ENCODE data around the gene BRSK2.

Gene BRSK2

DNA sequence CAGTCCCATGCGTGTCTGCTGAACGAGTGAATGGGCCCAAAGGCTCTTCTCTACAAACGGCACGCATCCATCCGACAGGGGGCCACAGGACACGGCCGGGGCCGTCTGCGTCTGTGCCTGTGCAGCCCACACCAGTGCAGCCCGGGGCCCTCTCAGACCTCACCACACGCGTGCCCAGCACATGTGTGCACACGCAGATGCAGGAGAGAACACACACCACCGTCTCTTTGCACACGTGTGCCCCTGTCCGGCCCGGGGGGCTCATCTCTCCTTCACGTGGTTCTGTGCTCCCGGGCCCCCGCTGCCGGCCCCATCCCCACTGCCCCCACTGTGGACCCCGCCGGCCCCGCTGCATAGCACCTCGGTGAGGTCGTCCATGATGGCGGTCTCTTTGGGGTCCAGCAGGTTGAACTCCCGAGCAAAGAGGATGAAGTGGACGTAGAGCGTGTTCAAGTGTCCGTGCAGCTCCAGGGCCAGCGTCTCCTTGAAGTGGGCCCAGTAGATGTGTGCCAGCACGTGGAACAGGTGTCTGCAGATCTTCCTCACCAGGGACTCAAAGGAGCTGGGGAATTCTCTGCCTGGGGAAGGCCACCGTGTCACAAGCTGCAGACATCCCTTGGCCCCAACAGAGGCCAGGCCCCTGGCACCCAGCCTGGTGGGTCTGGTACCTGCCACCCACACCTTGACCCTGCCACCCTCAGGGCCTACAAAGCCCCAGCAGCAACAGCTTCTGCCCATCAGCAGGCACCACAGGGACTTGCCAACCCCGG is 80.4 kb downstream of the BRSK2 start:
- DNase-seq: no peak

DNA sequence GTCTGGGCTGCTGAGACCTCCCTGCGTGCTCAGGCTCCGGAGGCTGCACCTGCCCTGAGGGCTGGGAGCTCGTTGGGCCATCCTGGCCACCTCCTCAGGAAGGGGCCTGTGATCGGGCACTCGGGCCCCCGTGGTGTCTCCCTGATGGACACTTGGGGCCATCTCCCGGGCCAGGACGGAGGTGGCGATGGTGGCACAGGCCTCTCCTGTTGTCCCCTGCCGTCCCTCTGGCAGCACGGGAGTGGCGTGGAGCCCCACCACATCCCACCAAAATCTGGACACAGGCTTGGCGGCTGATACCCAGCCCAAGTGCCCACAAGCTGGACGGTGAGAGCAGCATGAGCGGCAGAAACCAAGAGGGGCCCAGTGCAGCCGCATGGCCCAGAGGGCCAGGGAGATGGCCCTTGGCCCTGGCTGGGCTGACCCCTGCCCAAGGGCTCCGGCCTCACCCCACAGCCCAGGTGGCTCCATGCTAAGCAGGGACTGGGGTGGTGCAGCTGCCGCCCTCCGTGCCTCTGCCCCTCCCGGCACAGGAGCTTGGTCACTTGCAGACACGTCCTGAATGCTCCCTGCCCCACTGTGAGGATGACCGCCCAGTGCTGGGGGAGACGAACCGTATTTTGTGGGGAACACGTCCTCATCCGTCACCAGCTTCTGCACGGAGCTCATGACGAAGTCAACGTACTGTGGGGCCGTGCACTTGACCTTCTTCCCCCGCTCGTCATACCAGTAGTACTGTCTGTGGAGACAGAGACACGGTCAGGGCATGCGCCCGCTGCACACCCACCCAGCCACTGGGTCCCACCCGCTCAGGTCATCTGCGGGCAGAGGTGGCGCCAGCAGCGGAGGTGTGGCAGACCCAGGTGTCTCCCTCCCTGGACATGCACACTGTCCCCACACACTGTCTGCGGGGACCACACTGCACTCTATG is 81.2 kb downstream of the BRSK2 start:
- DNase-seq: no peak

DNA sequence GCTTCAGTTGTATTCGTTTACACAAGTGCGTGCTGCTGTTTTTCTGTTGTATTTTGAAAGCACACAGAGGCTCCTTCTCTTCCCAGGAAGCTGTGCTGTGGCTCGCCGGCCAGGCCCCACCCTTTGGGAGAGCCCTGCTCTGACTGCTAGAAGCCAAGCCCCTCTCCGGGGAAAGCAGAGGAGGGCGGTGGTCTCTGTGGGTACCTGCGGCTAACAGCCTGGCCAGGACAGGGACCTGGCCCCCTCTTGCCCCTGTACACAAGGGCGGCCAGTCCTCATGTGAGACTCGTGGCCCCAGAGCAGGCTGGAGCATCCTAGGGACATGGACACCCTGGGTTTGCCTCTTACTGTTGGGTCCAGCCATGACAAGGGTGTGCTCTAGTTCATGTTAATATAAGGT is 82.0 kb downstream of the BRSK2 start:
- DNase-seq: no peak

DNA sequence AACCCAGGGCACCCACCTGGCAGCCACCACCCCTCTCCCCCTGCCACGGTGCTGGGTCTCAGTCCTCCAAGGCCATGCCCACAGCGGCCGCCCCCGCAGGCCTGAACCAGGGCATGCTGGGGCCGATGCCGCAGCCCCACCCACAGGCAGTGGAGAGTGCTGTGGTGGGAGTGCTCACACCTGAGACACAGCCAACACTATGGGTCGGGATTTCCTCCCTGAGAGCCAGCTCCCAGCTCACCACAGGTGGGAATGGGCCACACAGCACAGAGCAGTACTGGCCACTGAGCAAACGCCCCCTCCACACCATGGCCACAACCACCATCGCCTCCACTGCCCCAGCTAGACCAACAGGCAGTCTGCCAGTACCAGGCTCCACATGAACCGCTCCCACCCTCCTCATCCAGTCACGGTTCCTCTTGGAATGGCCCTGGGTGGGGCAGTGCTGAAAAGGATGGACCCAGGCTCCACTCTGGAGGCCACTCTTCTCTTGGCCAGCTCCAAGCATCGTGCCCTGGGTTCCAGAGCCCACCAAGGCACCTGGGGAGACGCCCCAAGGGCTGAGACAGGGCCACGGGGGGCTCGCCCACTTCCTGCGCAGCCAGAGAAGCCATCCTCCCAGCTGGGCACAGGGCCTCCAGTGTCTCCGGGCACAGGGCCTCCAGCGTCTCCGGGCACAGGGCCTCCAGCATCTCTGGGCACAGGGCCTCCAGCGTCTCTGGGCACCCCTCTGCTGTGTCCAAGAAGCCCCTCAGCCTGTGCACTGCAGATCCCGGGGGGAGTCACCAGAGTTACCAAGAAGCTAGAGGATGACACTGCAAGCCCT is 82.7 kb downstream of the BRSK2 start:
- DNase-seq: no peak

DNA sequence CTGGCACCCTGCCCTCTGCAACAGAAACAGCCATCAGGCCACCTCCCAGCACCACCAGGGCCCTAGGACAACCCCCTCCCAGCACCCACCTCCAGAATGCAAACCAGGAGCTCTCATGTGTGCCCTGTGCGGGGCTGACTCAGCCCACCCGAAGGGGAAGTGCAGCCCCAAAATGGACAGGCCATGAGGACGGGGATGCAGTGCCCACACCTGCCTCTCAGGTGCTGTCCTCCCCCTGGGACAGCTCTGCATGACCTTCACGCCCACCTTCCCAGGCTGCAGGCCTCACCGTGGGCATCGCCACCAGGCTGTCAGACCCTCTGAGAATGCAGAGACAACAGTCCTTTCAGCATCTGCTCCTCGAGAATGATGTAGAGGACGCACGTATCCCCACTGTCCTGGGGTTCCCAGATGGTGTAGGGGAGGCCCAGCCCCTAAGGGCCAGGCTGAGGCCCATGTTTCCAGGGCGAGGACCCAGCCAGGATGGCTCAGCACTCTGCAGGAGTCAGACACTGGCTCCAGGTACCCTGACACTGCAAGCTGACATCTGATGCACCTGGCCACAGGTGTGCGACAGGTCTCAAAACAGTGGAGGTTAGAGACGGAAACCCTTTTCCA is 83.4 kb downstream of the BRSK2 start:
- no peak for DNase-seq

DNA sequence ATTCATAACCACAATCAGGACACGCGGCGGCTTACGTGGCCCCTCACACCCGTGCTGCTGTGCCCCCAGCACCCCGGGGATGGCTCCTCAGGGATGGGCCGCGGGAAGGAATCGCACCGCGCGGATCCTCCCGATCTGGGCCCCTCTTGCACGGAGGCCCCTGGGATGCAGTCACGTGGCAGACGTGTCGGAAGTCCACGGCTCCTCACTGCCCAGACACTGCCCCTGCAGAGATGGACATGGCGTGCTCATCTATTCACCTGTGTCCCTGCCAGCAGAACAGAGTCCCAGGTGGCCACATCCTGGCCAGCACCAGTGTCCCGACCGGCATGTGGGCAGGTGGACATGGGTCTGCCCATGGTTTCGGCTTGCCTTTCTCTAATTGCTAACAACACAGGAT is 84.1 kb downstream of the BRSK2 start:
- no peak for DNase-seq

DNA sequence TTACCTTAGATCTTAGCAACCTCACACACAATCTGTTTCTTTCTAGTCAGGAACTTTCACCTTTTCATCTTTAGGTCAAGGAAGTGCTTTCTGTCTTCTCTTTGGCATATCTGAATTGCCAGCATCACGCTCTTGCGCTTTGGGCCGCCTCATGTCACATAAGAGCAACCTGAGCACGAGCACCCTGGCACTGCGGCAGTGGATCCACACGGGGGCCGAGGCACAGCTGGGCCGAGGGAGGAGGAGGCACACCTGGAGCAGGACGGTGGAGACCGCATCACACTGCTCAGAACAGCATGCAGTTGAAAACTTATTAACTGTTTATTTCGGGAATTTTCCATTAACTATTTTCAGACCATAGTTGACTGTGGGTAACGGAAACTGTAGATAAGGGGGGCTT is 86.1 kb downstream of the BRSK2 start:
- no peak for DNase-seq

DNA sequence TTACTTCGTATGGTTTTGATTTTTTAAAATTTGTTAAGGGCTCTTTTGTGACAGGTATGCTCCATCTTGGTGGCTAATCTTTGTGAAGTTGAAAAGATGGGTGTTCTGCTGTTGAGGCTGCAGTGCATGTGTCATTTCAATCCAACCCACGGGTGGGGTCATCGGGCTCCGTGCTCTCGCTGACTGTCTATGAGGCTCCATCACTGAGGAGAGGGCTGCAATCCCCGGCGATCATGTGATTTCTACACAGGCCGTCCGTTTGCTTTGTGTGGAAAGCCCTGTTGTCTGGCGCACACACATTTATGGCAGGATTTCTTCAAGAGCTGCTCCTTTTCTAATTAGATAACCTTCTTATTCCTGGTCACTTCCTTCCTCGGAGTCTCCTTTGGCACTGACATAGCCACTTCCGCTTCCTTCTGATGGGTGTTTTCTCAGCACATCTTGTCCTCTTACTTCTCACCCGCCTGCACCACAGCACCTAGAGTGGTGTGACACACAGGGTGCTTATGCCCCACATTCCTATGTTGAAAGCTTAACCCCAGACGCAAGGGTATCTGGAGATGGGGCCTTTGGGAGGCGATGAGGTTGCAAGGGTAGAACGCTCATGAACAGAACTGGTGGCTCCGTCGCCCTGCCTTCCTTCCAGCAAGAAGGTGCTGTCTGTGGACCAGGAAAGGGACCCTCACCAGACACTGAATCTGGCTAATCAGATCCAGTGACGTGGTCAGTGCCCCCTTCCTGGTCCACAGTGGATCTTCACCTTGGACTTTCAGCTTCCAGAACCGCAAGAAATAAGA is 87.4 kb downstream of the BRSK2 start:
- DNase-seq: no peak

DNA sequence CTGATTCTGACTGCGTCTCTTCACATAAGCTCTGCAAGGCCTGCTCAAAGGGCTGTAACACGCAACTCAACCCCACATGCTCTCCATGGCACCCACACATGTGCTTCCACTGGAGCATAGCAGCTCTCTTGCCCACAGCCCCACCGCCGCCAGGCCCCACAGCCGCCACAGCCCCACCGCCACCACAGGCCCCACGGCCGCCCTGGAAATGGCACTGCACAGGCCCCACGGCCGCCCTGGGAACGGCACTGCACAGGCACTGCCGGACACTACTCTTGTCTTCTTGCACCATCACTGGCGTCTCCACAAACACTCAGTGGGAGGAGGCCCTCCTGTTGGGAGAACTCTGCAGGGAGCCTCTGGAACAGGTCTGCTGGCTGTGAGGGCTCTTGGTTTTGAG is 88.3 kb downstream of the BRSK2 start:
- no peak for DNase-seq

DNA sequence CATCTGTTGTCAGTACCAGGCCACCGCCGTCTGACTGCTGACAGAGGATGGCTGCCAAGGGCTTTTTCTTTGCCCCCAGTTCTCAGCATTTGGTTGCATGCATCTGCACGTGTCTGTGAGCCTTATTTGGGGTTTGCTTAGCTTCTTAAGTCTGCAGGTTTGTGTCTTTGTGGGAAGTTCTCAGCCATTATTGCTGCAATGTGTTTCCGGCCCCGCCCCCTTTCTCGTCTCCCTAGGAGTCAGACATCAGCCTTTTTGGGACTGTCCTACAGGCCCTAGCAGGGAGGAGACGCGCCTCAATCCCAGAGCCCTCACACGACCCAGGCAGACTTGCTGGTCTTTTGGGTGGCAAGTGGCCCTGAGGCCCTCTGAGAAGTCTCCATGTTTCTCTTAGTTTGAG is 88.8 kb downstream of the BRSK2 start:
- DNase-seq: no peak

DNA sequence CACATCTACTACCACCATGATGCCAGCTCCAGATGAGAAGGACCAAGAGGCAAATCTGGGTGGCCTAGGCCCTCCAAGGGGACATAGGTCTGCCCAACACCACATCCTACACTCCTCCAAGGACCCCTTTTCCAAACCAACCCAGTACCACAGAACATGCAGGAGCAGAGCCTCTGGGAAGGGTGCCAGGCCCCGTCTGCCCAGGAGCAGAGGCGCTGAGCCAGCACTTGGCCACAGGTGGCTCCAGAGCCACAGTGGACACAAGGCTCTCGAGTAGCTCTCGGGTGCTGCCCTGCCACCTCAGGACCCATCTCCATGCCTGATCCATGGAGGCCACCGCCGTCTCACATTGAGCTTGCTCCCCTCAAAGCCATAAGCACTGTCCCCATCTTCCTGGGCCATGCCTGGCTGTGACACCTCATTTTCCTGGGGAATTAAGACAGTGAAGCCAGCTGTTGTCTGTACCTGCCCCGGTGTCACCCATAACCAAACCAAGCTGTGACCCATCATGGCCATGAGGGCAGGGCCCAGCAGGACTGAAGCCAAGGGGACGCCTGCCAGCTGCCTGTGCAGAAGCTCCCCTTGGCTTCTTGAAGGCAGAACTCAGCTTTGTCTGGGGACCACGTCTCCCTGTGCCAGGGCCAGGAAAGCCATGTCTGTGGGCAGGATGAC is 89.4 kb downstream of the BRSK2 start:
- no peak for DNase-seq

DNA sequence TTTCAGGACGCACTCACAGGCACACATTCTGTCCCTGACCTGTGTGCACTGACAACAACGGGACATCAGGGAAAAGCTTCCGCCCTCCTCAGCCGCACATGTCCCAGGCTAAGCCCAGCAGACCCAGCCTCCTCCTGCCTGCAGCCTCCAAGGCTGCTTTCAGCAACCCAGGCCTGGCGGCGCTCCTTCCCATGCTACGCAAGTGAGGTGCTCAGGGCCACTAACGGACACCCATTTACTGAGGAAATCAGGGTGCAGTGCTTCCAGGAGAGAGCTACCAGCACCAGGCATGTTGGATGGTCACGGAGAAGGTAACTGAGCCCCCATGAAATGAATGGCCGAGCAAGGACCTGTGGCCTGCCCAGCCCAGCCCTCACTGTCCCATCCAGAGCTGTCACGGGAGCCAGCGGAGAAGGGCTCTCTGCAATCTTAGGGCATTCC is 90.0 kb downstream of the BRSK2 start:
- no peak for DNase-seq

DNA sequence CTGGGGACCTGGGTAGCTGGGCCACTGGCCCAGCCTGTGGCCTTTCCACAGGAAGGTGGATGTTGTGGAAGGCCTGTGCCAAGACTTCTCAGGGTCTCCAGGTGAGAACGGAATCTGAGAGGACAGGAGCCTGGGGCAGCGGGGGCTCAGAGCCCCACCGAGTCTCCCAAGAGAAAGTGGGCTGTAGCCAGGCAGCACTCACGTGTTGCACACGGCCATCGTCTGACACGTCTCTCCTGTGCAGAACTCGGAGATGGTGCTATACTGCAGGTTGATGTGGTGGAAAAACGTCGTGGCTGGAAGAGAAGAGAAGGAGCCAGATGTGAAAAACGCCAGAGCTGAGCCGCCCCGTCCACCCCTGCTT is 90.4 kb downstream of the BRSK2 start:
- DNase-seq: no peak

DNA sequence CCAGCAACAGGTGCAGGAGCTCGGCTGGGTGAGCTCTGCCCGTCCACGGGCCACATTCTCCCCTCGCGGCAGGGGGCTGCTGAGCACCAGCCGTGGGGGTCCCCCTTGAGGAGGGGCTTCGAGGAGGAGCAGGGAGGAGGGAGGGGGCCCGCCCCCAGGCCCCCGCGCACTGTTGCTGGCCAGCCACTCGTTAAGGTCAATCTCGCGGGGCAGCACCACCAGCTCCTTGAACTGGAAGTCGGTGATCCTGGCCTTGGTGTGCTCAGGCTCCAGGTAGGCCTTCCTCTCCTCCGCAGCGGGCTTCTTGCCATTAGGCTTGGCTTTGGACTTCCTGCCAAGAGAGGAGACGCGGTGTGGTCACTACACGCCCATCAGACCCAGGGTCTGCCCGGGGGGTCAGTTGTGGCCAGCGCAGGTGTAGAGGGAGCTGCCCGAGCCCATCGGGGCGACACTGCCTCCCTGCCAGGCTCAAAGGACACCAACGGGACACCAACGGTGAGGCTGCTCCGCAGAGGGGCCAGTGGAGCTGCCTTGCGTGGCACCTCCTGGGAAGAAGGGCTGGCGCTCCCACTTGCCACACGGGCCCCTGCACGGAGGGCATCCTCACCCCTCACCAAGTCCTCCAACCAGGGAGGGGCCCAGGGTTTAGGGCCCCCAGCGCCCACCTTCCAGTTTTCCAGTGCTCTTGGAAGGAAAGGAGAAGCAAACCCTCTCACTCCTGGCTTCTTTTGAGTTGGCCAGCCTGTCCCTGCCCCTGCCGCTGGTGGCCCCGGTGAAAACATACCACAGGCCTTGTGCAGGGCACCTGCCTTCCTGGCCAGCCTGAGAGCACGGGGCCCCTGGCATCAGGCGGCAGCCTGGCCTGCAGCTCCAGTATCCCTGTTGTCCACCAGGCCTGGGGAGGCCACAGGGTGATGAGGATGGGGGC is 91.1 kb downstream of the BRSK2 start:
- DNase-seq: no peak

DNA sequence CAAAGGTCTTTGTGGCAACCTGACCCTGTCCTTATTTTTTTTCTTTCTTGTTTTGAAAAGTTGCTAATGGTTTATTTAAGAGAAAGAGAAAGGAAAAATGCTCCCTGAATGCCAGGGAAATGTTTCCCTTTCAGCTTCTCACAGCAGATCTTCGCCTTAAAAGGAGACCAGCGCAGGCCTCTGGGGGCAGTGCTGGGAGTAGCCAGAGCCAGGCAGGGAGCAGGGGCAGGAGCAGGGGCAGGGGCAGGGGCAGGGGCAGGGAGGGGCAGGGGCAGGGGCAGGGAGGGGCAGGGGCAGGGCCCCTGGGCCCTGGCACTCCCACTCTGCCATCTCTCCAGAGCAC is 91.7 kb downstream of the BRSK2 start:
- no peak for DNase-seq

DNA sequence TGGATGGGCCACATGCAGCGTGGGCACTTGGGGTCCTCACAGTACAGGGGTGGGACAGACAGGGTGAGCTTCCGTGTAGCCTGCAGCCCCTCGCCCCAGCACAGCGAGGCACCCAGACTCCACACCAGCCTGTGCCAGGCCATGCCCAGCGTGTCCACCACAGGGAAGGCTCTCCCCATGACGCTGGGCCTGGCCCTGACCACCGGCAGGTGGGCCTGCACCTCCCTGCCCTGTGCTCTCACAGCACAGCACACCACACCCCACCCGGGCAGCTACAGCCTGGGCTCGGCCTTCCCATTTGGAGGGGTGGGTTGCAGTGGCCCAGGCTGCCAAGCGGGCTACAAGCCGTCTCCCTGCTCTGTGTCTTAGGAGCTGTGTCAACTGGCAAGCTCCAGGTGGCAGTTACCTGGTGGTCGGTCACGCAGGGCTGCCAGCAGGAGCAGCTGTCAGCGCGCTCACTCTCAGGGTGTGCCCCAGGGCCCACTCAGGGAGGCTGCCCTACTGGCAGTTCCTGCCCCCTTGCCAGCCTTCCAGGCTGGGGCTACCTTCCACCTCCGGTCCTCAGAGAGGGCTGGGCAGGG is 92.2 kb downstream of the BRSK2 start:
- no peak for DNase-seq

DNA sequence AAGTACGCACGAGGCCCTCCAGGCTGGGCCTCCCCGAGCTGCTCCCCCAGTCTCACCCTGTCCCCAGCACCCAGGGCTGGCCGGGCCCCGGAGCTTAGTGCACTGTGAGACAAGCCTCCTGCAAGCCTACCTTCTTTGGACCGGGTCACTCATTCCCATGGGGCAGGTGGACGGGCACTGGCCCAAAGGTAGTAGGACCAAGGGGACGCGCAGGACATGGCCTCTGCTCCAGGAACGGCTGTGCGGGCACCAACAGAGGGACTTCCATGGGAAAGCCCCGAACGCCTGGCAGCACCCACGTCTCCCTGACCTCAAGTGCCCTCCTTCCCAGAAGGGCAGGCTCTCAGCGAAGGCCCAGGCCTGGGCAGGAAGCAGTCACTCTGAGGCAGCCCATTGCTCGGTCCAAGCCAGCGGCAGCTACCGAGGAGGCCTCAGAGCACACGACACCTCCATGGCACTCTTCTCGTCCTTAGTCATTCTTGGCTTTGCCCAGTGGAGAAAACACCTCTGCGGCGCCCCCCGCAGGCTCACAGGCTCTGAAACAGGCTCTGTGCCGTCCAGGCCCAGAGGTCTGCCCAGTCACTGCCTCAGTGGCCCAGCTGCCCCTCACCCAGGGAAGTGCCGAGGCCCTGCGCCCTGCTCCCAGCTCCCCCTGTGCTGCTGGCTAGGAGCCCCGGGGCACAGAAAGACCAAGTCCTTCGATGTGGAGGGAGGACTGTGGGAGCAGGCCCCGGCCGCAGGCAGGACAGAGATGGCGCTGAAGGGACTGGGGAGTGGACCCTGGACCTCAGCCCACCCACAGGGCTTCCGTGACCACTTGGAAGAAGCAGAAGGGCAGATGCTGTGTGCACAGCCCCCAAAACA is 93.1 kb downstream of the BRSK2 start:
- no peak for DNase-seq

DNA sequence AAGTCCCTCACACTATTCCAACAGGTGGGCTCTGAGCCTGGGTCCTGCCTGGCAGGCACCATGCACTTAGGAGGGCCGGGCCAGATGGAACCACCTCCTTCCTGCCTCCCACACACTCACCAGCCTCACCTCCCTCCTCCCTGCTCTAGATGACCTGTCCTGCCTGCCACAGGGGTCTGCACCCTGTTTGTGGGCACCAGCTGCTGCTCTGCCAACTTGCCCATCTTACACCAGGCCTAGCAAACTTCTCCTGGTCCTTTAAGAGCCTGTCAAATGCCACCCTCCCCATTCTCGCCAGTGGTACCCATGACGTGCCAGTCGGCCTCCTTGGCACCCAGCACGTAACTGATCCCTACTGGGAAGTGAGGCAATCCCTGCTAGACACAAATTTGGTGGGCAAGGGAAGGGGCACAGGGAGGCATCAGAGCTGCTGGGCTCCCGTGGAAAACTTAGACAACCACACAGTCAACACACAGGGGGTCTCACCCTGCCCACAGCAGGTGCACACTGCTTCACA is 93.8 kb downstream of the BRSK2 start:
- DNase-seq: no peak
